Coronary artery (tissue), 2 donors: ENCODE results near the gene ATP5PO.

Experiments used
- DNase-seq: peaks from one replicate; pipeline ENCODE4 v3.0.0-alpha.2; 2017; ENCODE audit warnings: low spot score
- H3K27ac ChIP-seq, 2 donors: fragments of 200-600 bp; sonication (generic); one replicate each; pipeline ENCODE4 v1.5.1; 2016 to 2019
- H3K4me3 ChIP-seq: fragments of 200-600 bp; sonication (generic); 2 replicates; pipeline ENCODE4 v1.5.1; 2016; ENCODE audit warnings: mild to moderate bottlenecking, moderate library complexity
- TF ChIP-seq, protein P1 (sequence below): fragments of 200-600 bp; sonication (generic); IDR thresholded peaks from one replicate; pipeline ENCODE4 v1.5.1; 2019; ENCODE audit warnings: antibody characterized with exemption

ATP5PO gene

DNA sequence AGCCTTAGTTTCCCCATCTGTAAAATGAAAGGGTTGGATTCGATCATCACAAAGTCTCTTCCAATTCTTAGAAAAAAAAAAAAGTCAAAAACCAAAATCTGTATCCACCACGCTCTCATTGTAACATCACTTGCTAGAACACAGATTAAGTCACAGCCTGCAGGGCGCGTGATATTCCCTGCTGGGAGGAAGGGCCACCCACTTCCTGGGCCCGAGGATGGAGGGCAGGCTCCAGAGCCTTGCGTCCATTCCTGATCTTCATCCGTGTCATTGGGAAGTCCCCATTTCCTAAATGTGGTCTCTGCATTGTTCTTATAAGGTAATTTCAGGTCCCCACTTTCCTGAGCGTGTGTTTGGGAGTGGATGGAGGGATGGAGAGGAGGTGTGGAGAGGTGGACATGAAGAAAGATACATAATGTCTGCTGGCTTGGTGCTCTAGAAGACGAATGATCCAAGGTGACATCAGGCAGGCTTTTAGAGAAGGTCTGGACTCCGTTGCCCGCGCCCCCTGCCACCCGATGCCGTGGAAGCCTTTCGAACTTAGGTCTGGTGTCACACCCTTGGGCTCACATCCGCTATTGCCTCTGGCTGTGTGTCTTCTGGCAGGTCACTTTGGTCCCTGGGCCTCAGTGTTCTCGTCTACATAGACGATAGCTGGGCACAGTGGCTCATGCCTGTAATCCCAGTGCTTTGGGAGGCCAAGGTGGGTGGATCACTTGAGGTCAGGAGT lies 56.1 kb downstream of the ATP5PO start:
- TF ChIP-seq, protein P1, sequence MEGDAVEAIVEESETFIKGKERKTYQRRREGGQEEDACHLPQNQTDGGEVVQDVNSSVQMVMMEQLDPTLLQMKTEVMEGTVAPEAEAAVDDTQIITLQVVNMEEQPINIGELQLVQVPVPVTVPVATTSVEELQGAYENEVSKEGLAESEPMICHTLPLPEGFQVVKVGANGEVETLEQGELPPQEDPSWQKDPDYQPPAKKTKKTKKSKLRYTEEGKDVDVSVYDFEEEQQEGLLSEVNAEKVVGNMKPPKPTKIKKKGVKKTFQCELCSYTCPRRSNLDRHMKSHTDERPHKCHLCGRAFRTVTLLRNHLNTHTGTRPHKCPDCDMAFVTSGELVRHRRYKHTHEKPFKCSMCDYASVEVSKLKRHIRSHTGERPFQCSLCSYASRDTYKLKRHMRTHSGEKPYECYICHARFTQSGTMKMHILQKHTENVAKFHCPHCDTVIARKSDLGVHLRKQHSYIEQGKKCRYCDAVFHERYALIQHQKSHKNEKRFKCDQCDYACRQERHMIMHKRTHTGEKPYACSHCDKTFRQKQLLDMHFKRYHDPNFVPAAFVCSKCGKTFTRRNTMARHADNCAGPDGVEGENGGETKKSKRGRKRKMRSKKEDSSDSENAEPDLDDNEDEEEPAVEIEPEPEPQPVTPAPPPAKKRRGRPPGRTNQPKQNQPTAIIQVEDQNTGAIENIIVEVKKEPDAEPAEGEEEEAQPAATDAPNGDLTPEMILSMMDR = no peak
- DNase-seq = no peak
- H3K4me3 ChIP-seq = no peak overlapping the region
- peak overlapping the region in 1 of 2 donors; percentile 24 for H3K27ac ChIP-seq

DNA sequence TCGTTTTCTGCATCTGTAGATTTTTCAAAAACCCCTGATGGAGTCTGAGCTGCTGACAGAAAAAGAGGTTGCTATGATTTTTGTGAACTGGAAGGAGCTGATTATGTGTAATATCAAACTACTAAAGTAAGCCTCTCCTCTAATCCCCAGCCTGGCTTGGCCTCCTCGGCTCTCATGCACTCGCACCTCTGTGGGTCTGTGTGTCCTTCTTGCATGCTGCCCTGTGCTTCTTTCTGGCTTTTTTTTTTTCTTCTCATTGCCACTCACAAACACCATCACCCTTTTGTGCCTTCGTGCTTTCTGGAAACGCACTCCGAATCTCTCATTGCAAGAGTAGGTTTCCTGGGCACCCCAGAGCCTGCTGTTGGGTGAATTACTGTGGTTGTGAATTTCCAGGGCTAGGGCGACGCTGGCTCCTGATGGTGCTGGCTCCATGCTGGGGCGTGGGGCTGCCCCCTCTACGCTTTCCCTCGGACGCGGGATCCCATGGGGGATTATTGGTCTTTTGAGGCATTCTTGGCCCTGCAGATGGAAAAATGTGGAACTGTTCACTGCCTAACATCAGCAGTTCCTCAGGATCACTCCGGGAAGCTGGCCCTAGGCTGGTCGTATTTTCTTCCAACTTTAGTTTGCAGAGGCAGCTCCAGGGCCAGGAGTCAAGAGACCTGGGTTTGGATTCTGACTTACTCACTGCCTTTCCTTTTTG lies 56.8 kb downstream of the ATP5PO start:
- Histone ChIP-seq H3K27ac (no peak overlapping the region), H3K4me3 (no peak overlapping the region)
- DNase-seq = no peak
- TF ChIP-seq, protein P1 = no peak

DNA sequence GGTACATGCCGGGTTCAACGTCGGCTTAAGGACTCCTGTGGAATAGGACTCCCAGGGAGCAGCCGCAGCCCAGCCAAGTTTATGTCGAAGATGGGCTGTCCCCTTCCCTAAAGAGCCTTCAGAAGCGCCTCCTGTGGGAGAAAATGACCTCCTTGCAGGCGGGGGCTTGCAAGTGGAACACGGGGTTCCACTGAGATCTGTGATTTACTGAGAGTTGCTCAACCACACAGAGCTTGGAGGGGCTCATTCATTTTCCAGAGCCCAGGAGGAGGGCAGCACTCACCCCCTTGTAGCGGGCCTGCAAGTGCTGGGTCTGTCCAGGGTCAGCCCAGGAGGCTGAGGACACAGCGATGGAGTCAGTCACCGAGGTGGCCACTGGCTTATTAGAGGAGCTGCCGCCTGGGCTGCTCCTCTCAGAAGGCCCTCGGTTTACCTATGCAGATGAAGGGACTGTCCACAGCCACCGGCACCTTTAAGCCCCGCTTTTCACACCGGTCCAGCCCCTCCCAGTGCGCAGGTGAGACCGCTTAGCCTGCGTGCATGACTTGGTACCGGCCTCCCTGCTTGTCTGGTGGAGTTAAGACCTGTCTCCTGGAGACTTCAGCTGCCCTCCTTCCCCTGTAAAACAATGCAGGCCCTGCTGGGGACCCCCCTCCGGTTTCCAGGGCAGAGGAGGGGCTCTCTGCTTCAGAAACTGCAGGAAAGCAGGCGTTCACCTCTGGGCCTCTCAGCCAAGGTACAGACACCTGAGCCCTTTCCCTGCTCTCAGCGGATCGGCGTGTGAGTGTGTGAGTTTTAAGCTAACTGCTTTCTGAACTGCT lies 57.5 kb downstream of the ATP5PO start:
- no peak for DNase-seq
- no peak overlapping the region for H3K27ac ChIP-seq
- H3K4me3 ChIP-seq = no peak overlapping the region
- TF ChIP-seq, protein P1 = no peak

DNA sequence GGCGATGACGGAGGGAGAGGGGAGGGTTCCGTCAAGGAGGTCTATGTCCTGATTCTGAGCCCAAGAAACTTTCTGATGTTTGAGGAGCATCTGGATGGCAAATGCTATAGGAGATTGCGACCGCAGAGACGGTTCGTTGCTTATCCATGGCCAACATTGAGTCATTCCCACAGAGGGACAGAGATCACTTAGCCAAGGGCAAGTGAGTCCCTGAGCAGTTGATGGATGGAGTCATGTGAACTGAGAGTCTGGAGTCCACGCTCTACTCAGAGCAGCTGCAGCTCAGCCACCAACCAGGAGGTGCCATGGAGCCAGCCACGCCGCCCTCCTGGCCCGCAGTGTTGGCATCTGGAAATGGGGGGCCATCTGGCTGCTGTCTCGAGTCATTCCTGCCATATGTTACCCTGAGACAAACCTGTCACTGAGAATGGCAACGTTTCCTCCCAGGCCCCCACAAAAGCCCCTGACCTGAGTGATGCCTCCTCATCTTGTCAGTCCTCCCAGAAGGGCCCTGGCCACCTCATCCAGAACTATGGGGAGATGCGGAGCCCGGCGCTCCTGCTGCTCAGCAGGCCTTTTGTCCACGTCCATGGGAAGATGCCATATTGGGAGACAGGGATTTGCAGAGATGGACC lies 58.6 kb downstream of the ATP5PO start:
- DNase-seq = no peak
- TF ChIP-seq, protein P1 = no peak

DNA sequence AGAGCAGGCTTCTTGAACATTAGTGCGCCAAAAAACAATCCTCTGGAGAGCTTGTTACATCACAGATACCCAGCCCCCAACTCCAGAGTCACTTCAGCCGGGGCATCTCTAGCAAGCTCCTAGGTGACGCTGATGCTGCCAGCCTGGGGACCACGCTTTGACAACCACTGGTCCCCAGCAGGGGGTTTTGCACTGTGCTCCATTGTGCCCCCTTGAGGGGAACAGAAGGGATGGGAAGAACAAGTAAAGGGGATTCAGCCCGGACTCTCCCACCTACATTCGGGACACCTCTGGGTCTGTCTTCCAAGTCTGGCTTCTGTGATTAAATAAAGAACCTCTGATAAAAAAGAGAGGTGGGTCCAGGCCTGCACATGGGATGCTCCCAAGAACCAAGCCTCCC lies 60.4 kb downstream of the ATP5PO start:
- DNase-seq = no peak
- TF ChIP-seq, protein P1 = no peak
- Histone ChIP-seq H3K27ac (no peak overlapping the region), H3K4me3 (no peak overlapping the region)

More for the DNA sequence above, 58.6 kb downstream of the ATP5PO start:
- Histone ChIP-seq H3K4me3 (no peak overlapping the region), H3K27ac (no peak overlapping the region)

DNA sequence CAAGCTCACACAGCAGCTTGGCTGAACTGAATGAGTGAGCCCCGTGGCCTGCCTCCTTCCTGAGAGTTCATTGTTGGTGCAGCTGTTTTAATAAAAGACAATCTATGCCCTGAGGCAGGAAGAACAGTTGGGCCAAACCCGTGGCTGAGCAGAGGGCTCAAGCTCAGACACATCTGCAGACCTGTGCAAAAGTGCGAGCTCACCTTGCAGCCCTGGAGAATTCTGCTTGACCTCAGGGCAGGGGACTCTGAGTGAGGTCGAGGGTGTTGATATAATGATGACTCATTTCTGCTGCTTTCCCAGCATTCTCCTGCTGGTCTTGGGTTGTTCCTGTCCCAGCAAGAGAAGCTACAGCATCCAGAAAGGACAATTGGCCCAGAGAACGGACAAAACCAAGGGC lies 61.0 kb downstream of the ATP5PO start:
- TF ChIP-seq, protein P1 = no peak
- Histone ChIP-seq H3K27ac (no peak overlapping the region), H3K4me3 (no peak overlapping the region)
- DNase-seq = no peak
